B cell (primary cell): ENCODE results near the gene GNG2. TPM values are rescaled to one million over a fixed set of nuclear protein-coding genes. Genes with fewer than 3 reads are reported as not detected.
A peak's percentile ranks its signal among the peaks of the same experiment; 100 is the strongest.

Experiments used
- ATAC-seq: fragments of 200-7000 bp; cut with Tn5 transposase; one replicate; pipeline ENCODE4 v1.10.0; 2021; ENCODE audit warnings: low read depth, mild to moderate bottlenecking, moderate number of reproducible peaks, moderate library complexity
- CTCF ChIA-PET: fragments of 350-600 bp; sonication (Branson Sonifier 250); formaldehyde crosslinking; loops from one replicate; lab custom pipeline; 2021; ENCODE audit warnings: antibody characterized with exemption, inconsistent platforms; lab: Charles Lee
- POLR2A ChIA-PET: fragments of 350-600 bp; sonication (Branson Sonifier 250); formaldehyde crosslinking; loops from one replicate; lab custom pipeline; 2021; ENCODE audit warnings: antibody characterized with exemption; lab: Charles Lee
- DNase-seq: peaks from one replicate; pipeline ENCODE4 v3.0.0; 2013
- H2AFZ ChIP-seq: 2 replicates; pipeline ENCODE4 v1.6.1; 2012; ENCODE audit warnings: mild to moderate bottlenecking, low read depth, low read length; ENCODE audit not compliant: insufficient read depth, poor library complexity, severe bottlenecking
- H3K27ac ChIP-seq, 2 donors: 1 replicate in 1 of 2; 2 replicates in 1 of 2; pipeline ENCODE4 v1.5.1; 2012 to 2013; ENCODE audit warnings: low read length in 2 of 2, mild to moderate bottlenecking in 2 of 2, moderate library complexity in 1 of 2
- H3K27me3 ChIP-seq, 4 experiments: fragments of 200-600 bp in 1 of 4; sonication (generic) in 1 of 4; replicated peaks in 1 of 4; 1 replicate in 2 of 4; 2 replicates in 2 of 4; pipeline versions ENCODE4 v1.6.1 to v1.7.0; 2013 to 2016; ENCODE audit warnings: low read length in 3 of 4, mild to moderate bottlenecking in 2 of 4, mixed read lengths in 1 of 4, moderate library complexity in 1 of 4; ENCODE audit not compliant: insufficient read depth in 4 of 4, control insufficient read depth in 3 of 4; ENCODE audit errors: control extremely low read depth in 1 of 4
- H3K36me3 ChIP-seq, 2 experiments: replicated peaks in 1 of 2; 1 replicate in 1 of 2; 2 replicates in 1 of 2; pipeline versions ENCODE4 v1.6.1 to v1.7.1; 2013; ENCODE audit warnings: low read length in 1 of 2; ENCODE audit not compliant: insufficient read depth in 2 of 2, control insufficient read depth in 1 of 2; ENCODE audit errors: control extremely low read depth in 1 of 2, extremely low read depth in 1 of 2
- H3K4me1 ChIP-seq, 2 donors: fragments of 200-600 bp in 1 of 2; sonication (generic) in 1 of 2; 1 replicate in 1 of 2; 2 replicates in 1 of 2; pipeline versions ENCODE4 v1.5.1 to v1.6.1; 2013 to 2017; ENCODE audit warnings: low read length in 2 of 2; ENCODE audit not compliant: control insufficient read depth in 2 of 2, insufficient read depth in 2 of 2
- H3K4me2 ChIP-seq: replicated peaks from 2 replicates; pipeline ENCODE3; 2012; ENCODE audit warnings: mild to moderate bottlenecking, low read depth, low read length; ENCODE audit not compliant: poor library complexity, severe bottlenecking
- H3K4me3 ChIP-seq, 5 experiments: fragments of 200-600 bp in 1 of 5; sonication (generic) in 1 of 5; 1 replicate in 3 of 5; 2 replicates in 2 of 5; pipeline versions ENCODE4 v1.5.1 to v1.7.0; 2011 to 2016; ENCODE audit warnings: low read length in 4 of 5, mild to moderate bottlenecking in 4 of 5, low read depth in 2 of 5, control low read depth in 1 of 5, moderate library complexity in 1 of 5; ENCODE audit not compliant: insufficient read depth in 1 of 5; ENCODE audit errors: control extremely low read depth in 1 of 5, extremely low read depth in 1 of 5
- H3K79me2 ChIP-seq: fragments of 200-600 bp; sonication (generic); one replicate; pipeline ENCODE4 v1.6.0; 2016; ENCODE audit warnings: low read length; ENCODE audit not compliant: control insufficient read depth, insufficient read depth
- H3K9ac ChIP-seq: fragments of 200-600 bp; sonication (generic); 2 replicates; pipeline ENCODE4 v1.6.1; 2017; ENCODE audit warnings: mild to moderate bottlenecking, low read length, moderate library complexity
- H3K9me3 ChIP-seq, 3 donors: one replicate each; pipeline versions ENCODE4 v1.6.1 to v1.7.1; 2013; ENCODE audit warnings: low read length in 2 of 3; ENCODE audit not compliant: control insufficient read depth in 2 of 3, insufficient read depth in 1 of 3; ENCODE audit errors: control extremely low read depth in 1 of 3
- H4K20me1 ChIP-seq: 2 replicates; pipeline ENCODE4 v1.6.0; 2012; ENCODE audit warnings: mild to moderate bottlenecking, low read length; ENCODE audit not compliant: insufficient read depth, control insufficient read depth, poor library complexity, severe bottlenecking
- H3K27ac Mint-ChIP-seq: one replicate; pipeline ENCODE4 v1.8.0; 2021; ENCODE audit warnings: mixed read lengths
- H3K27me3 Mint-ChIP-seq: one replicate; pipeline ENCODE4 v1.8.0; 2021; ENCODE audit warnings: mixed read lengths
- H3K4me1 Mint-ChIP-seq: one replicate; pipeline ENCODE4 v1.8.0; 2021; ENCODE audit warnings: mixed read lengths
- H3K4me3 Mint-ChIP-seq: one replicate; pipeline ENCODE4 v1.8.0; 2021; ENCODE audit warnings: mixed read lengths
- H3K9me3 Mint-ChIP-seq: one replicate; pipeline ENCODE4 v1.8.0; 2022; ENCODE audit warnings: mixed read lengths; ENCODE audit not compliant: insufficient read depth
- EZH2 ChIP-seq: IDR thresholded peaks from 2 replicates; pipeline ENCODE4 v1.6.1; 2012; ENCODE audit warnings: borderline replicate concordance, low read depth, mild to moderate bottlenecking, moderate library complexity, low read length; ENCODE audit not compliant: insufficient read depth, poor library complexity, severe bottlenecking
- WGBS: methylation state at CpG from one replicate; pipeline ENCODE4 v1.1.5; 2013; ENCODE audit warnings: missing lambda C conversion rate; ENCODE audit not compliant: insufficient coverage; 5-methylcytosine and 5-hydroxymethylcytosine counted together
- intact Hi-C: fragments of 100-400 bp; cut with micrococcal nuclease; formaldehyde crosslinking; loops from one replicate; pipeline ENCODE4 v1.10.0; 2022
- polyA plus RNA-seq: library from polyadenylated mRNA; depleted of rRNA; stranded (reverse); fragments of >200 nt; gene quantifications from 2 replicates; pipeline ENCODE4 v1.2.3, GENCODE V29; 2012
- total RNA-seq, 2 donors: library from RNA; stranded (reverse); fragments of 120-200 nt in 1 of 2; gene quantifications; 1 replicate in 1 of 2; 2 replicates in 1 of 2; pipeline versions ENCODE4 v1.2.3 to v1.2.4, GENCODE V29; 2013 to 2022
- TF ChIP-seq, protein P1 (sequence below): fragments of 200-600 bp; IDR thresholded peaks from one replicate; pipeline ENCODE4 v1.8.0; 2022; ENCODE audit warnings: antibody characterized with exemption, mild to moderate bottlenecking

GNG2 gene
- total and polyA plus RNA-seq, 2 donors (not counting 1 experiment from before 2014, with no cell fraction given), result 21.9 to 57.6 TPM

DNA sequence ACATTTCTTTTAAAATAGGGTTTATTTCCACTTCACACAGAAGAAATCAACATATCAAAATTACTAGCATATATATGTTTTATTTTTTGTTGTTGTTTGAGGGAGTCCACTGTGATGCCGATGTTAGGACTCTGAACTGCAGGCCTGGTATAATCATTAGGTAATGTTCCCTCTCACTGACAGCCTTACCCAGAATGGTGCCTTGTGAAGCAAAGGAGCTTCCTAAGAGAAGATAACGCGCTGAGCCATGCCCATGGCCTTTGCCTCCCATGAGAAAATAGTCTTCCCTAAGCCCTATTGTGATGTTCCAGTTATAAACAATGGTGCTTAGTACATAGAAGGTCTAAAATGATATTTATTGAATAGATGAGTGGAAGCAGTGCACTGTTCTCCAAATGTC is 12.0 kb downstream of the GNG2 start:
- DNase-seq (no peak), ATAC-seq (no peak)
- ChIA-PET POLR2A (no interaction called here), CTCF (interaction anchor here (1.3 kb wide), 1 partner anchor 25 kb away, joined by 3 read pairs; no protein-coding TSS in a partner anchor)
- intact Hi-C loops, result no loop called here
- peaks cover 0 to 3% of the 10 kb centered on the region in 2 experiments for H3K36me3 ChIP-seq
- H3K9me3 ChIP-seq, result no peaks in the 10 kb centered on the region
- no CpG with 5 or more reads among the region's 3 CpGs for WGBS
- Mint-ChIP-seq H3K27ac (peak overlapping the region; percentile 37), H3K27me3 (no peaks in the 10 kb centered on the region), H3K9me3 (no peaks in the 10 kb centered on the region), H3K4me3 (no peak overlapping the region), H3K4me1 (peaks cover 58% of the 10 kb centered on the region)
- H3K4me2 ChIP-seq, result peak overlapping the region; percentile 17
- no peak overlapping the region for H2AFZ ChIP-seq
- H4K20me1 ChIP-seq, result peaks cover 13% of the 10 kb centered on the region
- H3K9ac ChIP-seq, result no peak overlapping the region
- H3K27ac ChIP-seq, result peak overlapping the region in 1 of 2 donors; percentile 55
- no peak overlapping the region for H3K4me3 ChIP-seq
- H3K4me1 ChIP-seq, result peaks cover 42 to 43% of the 10 kb centered on the region in 2 donors
- peaks cover 93% of the 10 kb centered on the region for H3K79me2 ChIP-seq
- H3K27me3 ChIP-seq, result no peaks in the 10 kb centered on the region
- TF ChIP-seq, protein P1, sequence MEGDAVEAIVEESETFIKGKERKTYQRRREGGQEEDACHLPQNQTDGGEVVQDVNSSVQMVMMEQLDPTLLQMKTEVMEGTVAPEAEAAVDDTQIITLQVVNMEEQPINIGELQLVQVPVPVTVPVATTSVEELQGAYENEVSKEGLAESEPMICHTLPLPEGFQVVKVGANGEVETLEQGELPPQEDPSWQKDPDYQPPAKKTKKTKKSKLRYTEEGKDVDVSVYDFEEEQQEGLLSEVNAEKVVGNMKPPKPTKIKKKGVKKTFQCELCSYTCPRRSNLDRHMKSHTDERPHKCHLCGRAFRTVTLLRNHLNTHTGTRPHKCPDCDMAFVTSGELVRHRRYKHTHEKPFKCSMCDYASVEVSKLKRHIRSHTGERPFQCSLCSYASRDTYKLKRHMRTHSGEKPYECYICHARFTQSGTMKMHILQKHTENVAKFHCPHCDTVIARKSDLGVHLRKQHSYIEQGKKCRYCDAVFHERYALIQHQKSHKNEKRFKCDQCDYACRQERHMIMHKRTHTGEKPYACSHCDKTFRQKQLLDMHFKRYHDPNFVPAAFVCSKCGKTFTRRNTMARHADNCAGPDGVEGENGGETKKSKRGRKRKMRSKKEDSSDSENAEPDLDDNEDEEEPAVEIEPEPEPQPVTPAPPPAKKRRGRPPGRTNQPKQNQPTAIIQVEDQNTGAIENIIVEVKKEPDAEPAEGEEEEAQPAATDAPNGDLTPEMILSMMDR, result no peak
- TF ChIP-seq EZH2, result no peak

DNA sequence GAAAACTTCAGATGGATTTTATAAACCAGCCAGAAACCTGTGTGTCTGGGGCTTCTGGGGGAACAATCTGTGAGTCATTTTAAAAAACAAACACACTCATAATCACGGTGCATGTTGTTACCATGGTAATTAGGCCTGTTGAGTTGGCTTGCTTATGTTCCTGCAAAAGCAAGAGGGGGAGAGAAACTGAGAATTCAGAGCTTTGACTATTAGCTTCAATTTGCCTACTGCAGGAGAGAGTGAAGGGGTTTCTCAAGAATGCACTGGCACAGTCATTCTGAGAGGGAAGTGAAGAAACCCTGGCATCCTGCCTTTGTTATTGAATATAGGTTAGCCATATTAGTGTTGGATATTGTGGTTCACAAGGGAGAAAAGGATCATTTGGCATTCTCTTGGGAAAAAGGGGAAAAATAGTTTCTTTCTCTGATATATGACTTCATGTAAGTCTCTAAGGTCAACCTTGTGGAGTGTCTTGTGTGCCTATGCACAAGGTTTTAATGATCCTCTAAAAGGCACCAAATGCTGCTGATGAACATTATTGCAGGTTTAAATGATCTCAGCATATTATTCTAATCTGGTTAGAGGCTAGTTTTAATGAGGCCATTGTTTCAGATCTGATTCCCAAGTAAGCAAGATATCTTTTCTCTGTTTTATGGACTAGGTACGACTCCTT is 12.9 kb downstream of the GNG2 start:
- DNase-seq, result peak; percentile 68
- no peaks in the 10 kb centered on the region for H3K27me3 Mint-ChIP-seq

More for the DNA sequence above, 12.9 kb downstream of the GNG2 start:
- no peak overlapping the region for H2AFZ ChIP-seq
- H3K9me3 Mint-ChIP-seq, result no peaks in the 10 kb centered on the region
- H3K4me1 Mint-ChIP-seq, result peaks cover 67% of the 10 kb centered on the region
- peak; percentile 79 for ATAC-seq
- WGBS, result no CpG with 5 or more reads among the region's 2 CpGs
- peak overlapping the region; percentile 84 for H3K27ac Mint-ChIP-seq
- ChIA-PET CTCF (interaction anchor here (1.0 to 1.3 kb wide), 2 partner anchors 10 to 26 kb away, joined by 3 to 4 read pairs; no protein-coding TSS in a partner anchor), POLR2A (no interaction called here)
- peak overlapping the region; percentile 17 for H3K4me2 ChIP-seq
- H3K9ac ChIP-seq, result no peak overlapping the region
- peaks cover 0 to 3% of the 10 kb centered on the region in 2 experiments for H3K36me3 ChIP-seq
- H4K20me1 ChIP-seq, result peaks cover 13% of the 10 kb centered on the region
- H3K27ac ChIP-seq, result peak overlapping the region in 1 of 2 donors; percentile 55
- intact Hi-C loops, result no loop called here
- no peak for TF ChIP-seq EZH2
- TF ChIP-seq, protein P1, result no peak
- H3K4me1 ChIP-seq, result peaks cover 34 to 38% of the 10 kb centered on the region in 2 donors
- no peaks in the 10 kb centered on the region for H3K27me3 ChIP-seq
- H3K79me2 ChIP-seq, result peaks cover 90% of the 10 kb centered on the region
- H3K4me3 ChIP-seq, result no peak overlapping the region
- H3K4me3 Mint-ChIP-seq, result peak overlapping the region; percentile 67
- H3K9me3 ChIP-seq, result no peaks in the 10 kb centered on the region
